ENCODE measurements around the gene TAS2R30.
"Not testable (repeated sequence)": the region's sequence is repeated elsewhere in the genome, so short reads cannot be mapped to it uniquely, and the experiment has no call there.

The TAS2R30 gene

DNA sequence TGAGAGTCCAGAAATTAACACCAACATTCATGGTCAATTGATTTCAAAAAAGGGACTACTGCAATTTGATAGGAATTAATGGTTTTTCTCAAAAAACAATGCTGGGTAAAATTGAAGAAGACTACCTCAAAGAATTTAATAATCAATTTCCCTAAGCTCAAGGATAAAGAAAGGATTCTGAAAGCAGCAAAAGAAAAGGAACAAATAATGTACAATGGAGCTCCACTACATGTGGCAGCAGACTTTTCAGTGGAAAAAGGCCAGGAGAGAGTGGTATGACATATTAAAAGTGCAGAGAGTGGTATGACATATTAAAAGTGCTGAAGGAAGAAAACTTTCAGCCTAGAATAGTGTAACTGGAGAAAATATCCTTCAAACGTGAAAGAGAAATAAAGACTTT is 26.7 kb downstream of the TAS2R30 start:
- H3K36me3 Mint-ChIP-seq (ENCODE audit: insufficient read depth) = peaks cover 5% of the 10 kb centered on the region
- H3K4me3 Mint-ChIP-seq = no peak overlapping the region
- ATAC-seq (replicated peaks; ENCODE audit: extremely low read depth, poor library complexity, severe bottlenecking) = no peak
- no peak for DNase-seq (ENCODE audit: low spot score in 2 of 2)
- no peaks in the 10 kb centered on the region for H3K27me3 Mint-ChIP-seq
- no peak overlapping the region for H3K27ac Mint-ChIP-seq (ENCODE audit: low read depth)
- peaks cover 12% of the 10 kb centered on the region for H3K9me3 Mint-ChIP-seq
- peaks cover 43% of the 10 kb centered on the region for H3K4me1 Mint-ChIP-seq

DNA sequence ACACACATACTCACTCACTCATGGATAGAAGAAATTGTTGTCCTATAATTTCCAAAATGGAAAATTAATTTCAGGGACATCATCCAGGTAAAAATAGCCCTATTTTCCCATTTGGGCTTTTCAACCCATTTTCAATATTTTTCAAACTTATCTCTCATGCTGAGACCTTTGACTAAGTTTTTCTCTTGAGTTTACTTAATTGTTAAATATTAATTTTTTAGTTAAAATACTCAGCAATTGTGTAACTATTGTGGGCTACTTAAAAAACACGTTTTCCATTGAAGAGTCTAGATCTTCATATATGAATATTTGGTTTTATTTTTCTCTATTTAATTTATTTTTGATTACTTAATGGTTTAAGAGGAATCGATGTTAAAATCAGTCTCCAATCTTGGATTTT is 28.2 kb downstream of the TAS2R30 start:
- DNase-seq (ENCODE audit: low spot score in 2 of 2) (no peak), ATAC-seq (replicated peaks; ENCODE audit: extremely low read depth, poor library complexity, severe bottlenecking) (no peak)
- Mint-ChIP-seq H3K27ac (ENCODE audit: low read depth) (no peak overlapping the region), H3K36me3 (ENCODE audit: insufficient read depth) (peaks cover 9% of the 10 kb centered on the region), H3K4me3 (no peak overlapping the region), H3K9me3 (peaks cover 7% of the 10 kb centered on the region), H3K27me3 (no peaks in the 10 kb centered on the region), H3K4me1 (peaks cover 35% of the 10 kb centered on the region)

DNA sequence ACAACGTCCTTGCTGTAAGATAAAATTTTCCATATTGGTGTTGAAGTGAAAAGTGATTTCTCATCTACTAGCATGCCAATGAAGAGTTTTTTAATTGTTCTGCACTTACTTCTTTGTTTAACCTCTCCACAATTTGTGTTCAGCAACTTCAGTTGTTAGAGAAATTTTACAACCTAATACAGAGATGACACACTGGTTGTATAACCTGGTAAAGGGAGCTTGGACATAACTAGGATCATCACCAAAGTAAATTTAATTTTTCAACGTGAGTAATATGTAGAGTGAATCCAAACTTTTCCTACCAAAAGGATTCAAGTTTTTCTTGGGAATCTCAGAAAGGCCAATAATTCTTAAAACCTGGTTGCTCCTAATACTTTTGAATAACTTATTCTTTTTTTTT is 28.9 kb downstream of the TAS2R30 start:
- DNase-seq (ENCODE audit: low spot score in 2 of 2) = no peak
- Mint-ChIP-seq H3K36me3 (ENCODE audit: insufficient read depth) (peaks cover 9% of the 10 kb centered on the region), H3K27me3 (no peaks in the 10 kb centered on the region), H3K4me3 (no peak overlapping the region), H3K27ac (ENCODE audit: low read depth) (no peak overlapping the region), H3K9me3 (peaks cover 6% of the 10 kb centered on the region), H3K4me1 (peaks cover 27% of the 10 kb centered on the region)
- ATAC-seq (replicated peaks; ENCODE audit: extremely low read depth, poor library complexity, severe bottlenecking) = no peak

DNA sequence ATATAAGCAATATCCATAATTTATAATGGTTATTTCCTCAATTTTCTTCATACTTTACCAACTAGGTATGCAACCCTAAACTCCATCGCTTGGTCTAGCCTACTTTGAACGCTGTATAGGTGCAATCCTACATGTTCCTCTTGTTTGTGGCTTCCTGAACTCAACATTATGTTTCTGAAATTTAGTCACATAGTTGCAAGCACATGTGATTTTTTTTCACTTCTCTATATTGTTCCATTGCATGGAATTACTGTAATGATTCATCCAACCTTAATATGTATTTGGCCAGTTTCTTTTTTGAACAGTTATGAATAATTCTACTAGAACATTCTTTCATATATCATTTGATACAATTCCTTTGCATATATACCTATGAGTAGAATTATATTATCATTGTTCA is 39.5 kb downstream of the TAS2R30 start:
- H3K4me3 Mint-ChIP-seq; H3K27me3 Mint-ChIP-seq; H3K36me3 Mint-ChIP-seq (ENCODE audit: insufficient read depth); DNase-seq (ENCODE audit: low spot score in 2 of 2); H3K4me1 Mint-ChIP-seq; ATAC-seq (replicated peaks; ENCODE audit: extremely low read depth, poor library complexity, severe bottlenecking); H3K9me3 Mint-ChIP-seq; H3K27ac Mint-ChIP-seq (ENCODE audit: low read depth): not testable (repeated sequence)

DNA sequence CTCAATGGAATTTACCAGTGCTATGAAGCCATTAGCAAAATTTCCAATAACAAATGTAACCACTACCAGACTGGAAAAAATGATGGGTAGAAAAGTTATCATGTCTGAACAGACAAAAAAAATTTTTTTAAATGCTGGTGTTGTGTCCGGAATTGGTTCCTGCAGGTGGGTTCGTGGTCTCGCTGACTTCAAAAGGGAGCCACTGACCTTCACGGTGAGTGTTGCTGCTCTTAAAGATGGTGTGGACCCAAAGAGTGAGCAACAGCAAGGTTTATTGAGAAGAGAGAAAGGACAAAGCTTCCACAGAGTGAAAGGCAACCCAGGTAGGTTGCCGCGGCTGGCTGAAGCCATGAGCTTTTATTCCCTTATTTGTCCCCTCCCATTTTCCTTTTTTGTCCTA is 42.3 kb downstream of the TAS2R30 start, which contains the start of gene TAS2R43:
TAS2R43 (minus strand) TSS at position 186 of the 400 bp plus-strand sequence; CDS start at position 102, 84 bp downstream.
- Mint-ChIP-seq H3K4me3 (no peak within 1 kb of the TSS), H3K27me3 (no peaks in the 10 kb centered on the region), H3K27ac (ENCODE audit: low read depth) (no peak within 1 kb of the TSS), H3K4me1 (peaks cover 8% of the 10 kb centered on the region), H3K36me3 (ENCODE audit: insufficient read depth) (no peaks in the 10 kb centered on the region), H3K9me3 (no peaks in the 10 kb centered on the region)
- DNase-seq (ENCODE audit: low spot score in 2 of 2) (no peak), ATAC-seq (replicated peaks; ENCODE audit: extremely low read depth, poor library complexity, severe bottlenecking) (no peak)

DNA sequence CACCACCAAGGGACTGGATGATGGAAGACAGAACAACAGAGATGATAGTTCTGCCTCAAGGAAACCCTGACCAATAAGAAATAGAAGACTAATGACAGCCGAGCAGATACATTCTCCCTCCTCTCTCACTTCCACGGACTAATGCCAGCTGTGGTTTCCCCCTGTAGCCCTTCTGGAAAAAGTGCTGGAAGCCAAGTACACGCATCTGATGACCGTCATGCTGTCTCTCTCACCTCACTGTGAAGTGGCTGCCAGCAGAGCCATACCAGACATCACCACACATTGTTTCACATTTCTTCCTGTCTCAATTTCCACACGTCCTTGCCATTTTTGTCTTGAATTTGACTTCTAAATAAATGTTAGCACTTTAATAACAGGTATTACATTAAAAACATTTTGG is 45.2 kb downstream of the TAS2R30 start:
- Mint-ChIP-seq H3K27ac (ENCODE audit: low read depth) (no peak overlapping the region), H3K4me3 (no peak overlapping the region), H3K9me3 (no peaks in the 10 kb centered on the region), H3K4me1 (peaks cover 8% of the 10 kb centered on the region), H3K27me3 (no peaks in the 10 kb centered on the region), H3K36me3 (ENCODE audit: insufficient read depth) (no peaks in the 10 kb centered on the region)
- DNase-seq (ENCODE audit: low spot score in 2 of 2) (no peak), ATAC-seq (replicated peaks; ENCODE audit: extremely low read depth, poor library complexity, severe bottlenecking) (no peak)

DNA sequence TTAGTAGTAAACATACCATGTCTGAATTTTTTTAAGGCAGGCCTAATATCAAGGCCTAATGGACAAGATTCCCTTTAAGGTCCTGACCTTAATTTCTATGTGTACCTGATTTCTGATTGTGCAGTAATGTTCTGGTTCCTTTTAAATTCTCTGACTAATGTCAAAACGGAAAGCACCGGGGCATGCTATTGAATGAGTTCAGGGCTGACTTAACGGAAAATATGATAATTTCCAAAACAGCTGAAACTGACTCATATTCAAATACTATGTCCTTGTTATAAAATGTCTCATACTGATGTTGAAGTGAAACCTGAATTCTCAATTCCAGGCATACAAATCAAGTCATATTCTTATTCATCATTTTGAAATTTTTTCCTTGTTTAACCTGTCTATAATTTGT is 49.0 kb downstream of the TAS2R30 start:
- Mint-ChIP-seq H3K9me3 (peaks cover 6% of the 10 kb centered on the region), H3K4me3 (no peak overlapping the region), H3K27me3 (no peaks in the 10 kb centered on the region), H3K4me1 (no peaks in the 10 kb centered on the region), H3K36me3 (ENCODE audit: insufficient read depth) (no peaks in the 10 kb centered on the region), H3K27ac (ENCODE audit: low read depth) (no peak overlapping the region)
- ATAC-seq (replicated peaks; ENCODE audit: extremely low read depth, poor library complexity, severe bottlenecking) = no peak
- no peak for DNase-seq (ENCODE audit: low spot score in 2 of 2)
